Measurements from ENCODE around the gene CAVIN3. TPM values are rescaled to one million over a fixed set of nuclear protein-coding genes. Genes with fewer than 3 reads are reported as not detected.

CAVIN3 gene
- polyA plus RNA-seq, 1 donor (not counting 4 experiments of a cell fraction or from before 2014, with no cell fraction given) = 30.1 TPM

DNA sequence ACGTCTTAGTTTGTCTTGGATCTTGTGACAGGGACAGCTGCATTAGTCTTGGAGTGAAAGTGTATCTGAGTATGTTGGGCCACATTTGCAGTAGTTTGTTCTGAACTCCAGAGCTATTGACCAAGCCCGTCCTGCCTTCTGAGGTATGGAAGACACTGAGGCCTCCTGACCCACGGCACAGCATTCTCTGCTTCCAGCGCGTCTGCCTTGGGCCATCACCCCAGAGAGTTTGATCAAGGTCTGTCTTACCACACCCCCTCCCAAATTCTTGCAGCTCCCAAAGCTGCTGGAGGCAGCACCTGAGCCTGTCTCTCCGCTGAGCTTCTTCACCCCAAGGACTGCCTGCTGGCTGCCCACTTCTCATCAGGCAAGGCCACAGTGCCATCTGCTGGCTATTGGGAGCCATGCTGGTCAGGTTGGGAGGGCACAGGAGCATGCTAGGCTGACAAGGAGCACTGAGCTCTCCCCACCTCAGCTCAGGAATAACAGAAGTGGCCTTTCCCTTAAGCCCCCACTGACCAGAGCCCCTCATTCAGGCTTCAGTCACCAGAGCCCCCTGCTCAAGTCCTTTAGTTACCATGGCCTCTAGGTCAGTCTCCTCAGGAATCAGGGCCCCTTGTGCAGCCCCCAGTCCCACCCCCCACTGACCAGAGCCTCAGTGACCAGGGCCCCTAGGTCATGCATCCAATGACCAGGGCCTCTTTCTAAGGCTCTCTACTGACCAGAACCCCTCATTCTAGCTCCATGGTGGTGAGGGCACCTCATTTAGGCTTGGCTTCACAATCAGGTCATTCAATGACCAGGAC is 42.8 kb upstream of the CAVIN3 start:
- FAIRE-seq (peak; percentile 85), DNase-seq (ENCODE audit: low read depth, low spot score) (peak; percentile 48)
- Histone ChIP-seq H3K4me3 (ENCODE audit: control insufficient read depth in 2 of 3, extremely low read depth in 1 of 3, insufficient read depth in 2 of 3, low read depth in 1 of 3, low read length in 3 of 3) (no peak overlapping the region), H3K27me3 (ENCODE audit: control insufficient read depth, extremely low read depth, insufficient read depth, low read length) (no peaks in the 10 kb centered on the region), H3K4me1 (ENCODE audit: control insufficient read depth, extremely low read depth, insufficient read depth, low read length) (peaks cover 5% of the 10 kb centered on the region), H3K79me2 (ENCODE audit: control insufficient read depth, insufficient read depth, low read length) (no peaks in the 10 kb centered on the region), H2AFZ (ENCODE audit: control insufficient read depth, low read length) (no peak overlapping the region), H3K9ac (ENCODE audit: control insufficient read depth, extremely low read depth, insufficient read depth, low read length) (no peak overlapping the region), H3K4me2 (ENCODE audit: control insufficient read depth, extremely low read depth, insufficient read depth, low read depth, low read length) (no peak overlapping the region), H3K9me3 (ENCODE audit: control insufficient read depth, low read depth, low read length) (no peaks in the 10 kb centered on the region), H3K36me3 (ENCODE audit: control insufficient read depth in 2 of 2, extremely low read depth in 1 of 2, insufficient read depth in 2 of 2, low read length in 2 of 2) (no peaks in the 10 kb centered on the region), H4K20me1 (ENCODE audit: control insufficient read depth, extremely low read depth, insufficient read depth, low read length) (no peaks in the 10 kb centered on the region), H3K27ac (ENCODE audit: control insufficient read depth, insufficient read depth, low read length) (no peak overlapping the region), H3K9me1 (ENCODE audit: control insufficient read depth, extremely low read depth, insufficient read depth, low read length) (no peaks in the 10 kb centered on the region)
- dilution Hi-C loops (cut with MboI; ENCODE audit: extremely low pct_ligation_motif_present, low sequenced_read_pairs) = no loop called here
- TF ChIP-seq CTCF (optimal IDR thresholded peaks at IDR 0.05 in 1 of 3, IDR thresholded peaks at IDR 0.05 in 1 of 3, conservative IDR thresholded peaks at IDR 0.05 in 1 of 3; ENCODE audit: extremely low read depth in 1 of 3, insufficient read depth in 2 of 3, low read length in 3 of 3) (peak; percentile 95 to 99 (median 97)), EZH2 (IDR thresholded peaks at IDR 0.05; ENCODE audit: low read length) (no peak)

GRCh38 chr11:6362185-6362872 is 42.0 kb upstream of the CAVIN3 start:
- TF ChIP-seq EZH2 (IDR thresholded peaks at IDR 0.05; ENCODE audit: low read length) (no peak), CTCF (optimal IDR thresholded peaks at IDR 0.05 in 1 of 3, IDR thresholded peaks at IDR 0.05 in 1 of 3, conservative IDR thresholded peaks at IDR 0.05 in 1 of 3; ENCODE audit: extremely low read depth in 1 of 3, insufficient read depth in 2 of 3, low read length in 3 of 3) (no peak)
- Histone ChIP-seq H3K4me2 (ENCODE audit: control insufficient read depth, extremely low read depth, insufficient read depth, low read depth, low read length) (no peak overlapping the region), H3K9ac (ENCODE audit: control insufficient read depth, extremely low read depth, insufficient read depth, low read length) (no peak overlapping the region), H3K79me2 (ENCODE audit: control insufficient read depth, insufficient read depth, low read length) (no peaks in the 10 kb centered on the region), H3K4me3 (ENCODE audit: control insufficient read depth in 2 of 3, extremely low read depth in 1 of 3, insufficient read depth in 2 of 3, low read depth in 1 of 3, low read length in 3 of 3) (no peak overlapping the region), H3K36me3 (ENCODE audit: control insufficient read depth in 2 of 2, extremely low read depth in 1 of 2, insufficient read depth in 2 of 2, low read length in 2 of 2) (no peaks in the 10 kb centered on the region), H4K20me1 (ENCODE audit: control insufficient read depth, extremely low read depth, insufficient read depth, low read length) (no peaks in the 10 kb centered on the region), H3K27ac (ENCODE audit: control insufficient read depth, insufficient read depth, low read length) (no peak overlapping the region), H2AFZ (ENCODE audit: control insufficient read depth, low read length) (no peak overlapping the region), H3K9me3 (ENCODE audit: control insufficient read depth, low read depth, low read length) (no peaks in the 10 kb centered on the region), H3K4me1 (ENCODE audit: control insufficient read depth, extremely low read depth, insufficient read depth, low read length) (peaks cover 6% of the 10 kb centered on the region), H3K27me3 (ENCODE audit: control insufficient read depth, extremely low read depth, insufficient read depth, low read length) (no peaks in the 10 kb centered on the region), H3K9me1 (ENCODE audit: control insufficient read depth, extremely low read depth, insufficient read depth, low read length) (no peaks in the 10 kb centered on the region)
- peak; percentile 29 for FAIRE-seq
- no peak for DNase-seq (ENCODE audit: low read depth, low spot score)
- dilution Hi-C loops (cut with MboI; ENCODE audit: extremely low pct_ligation_motif_present, low sequenced_read_pairs) = no loop called here
